Psoas muscle (tissue), 8 donors: ENCODE measurements around the gene ZNF451. TPM values are rescaled to one million over a fixed set of nuclear protein-coding genes. Genes with fewer than 3 reads are reported as not detected.

Source experiments
- ATAC-seq, 4 donors: fragments of 200-7000 bp; cut with Tn5 transposase; one replicate each; pipeline ENCODE4 v1.9.1; 2020; ENCODE audit warnings: moderate library complexity in 3 of 4, mild to moderate bottlenecking in 2 of 4
- DNase-seq, 2 donors: peaks; one replicate each; pipeline ENCODE4 v3.0.0-alpha.2; 2020
- H3K27ac ChIP-seq: fragments of 200-600 bp; one replicate; pipeline ENCODE4 v1.8.0; 2022
- H3K27me3 ChIP-seq, 3 donors: fragments of 200-600 bp in 1 of 3; one replicate each; pipeline versions ENCODE4 v1.6.1 to v1.8.0; 2013 to 2022; ENCODE audit warnings: low read length in 2 of 3, mild to moderate bottlenecking in 2 of 3, moderate library complexity in 1 of 3; ENCODE audit not compliant: insufficient read depth in 3 of 3
- H3K36me3 ChIP-seq, 2 donors: fragments of 200-600 bp in 1 of 2; one replicate each; pipeline versions ENCODE4 v1.6.1 to v1.8.0; 2013 to 2022; ENCODE audit warnings: low read depth in 1 of 2, mild to moderate bottlenecking in 1 of 2, moderate library complexity in 1 of 2; ENCODE audit not compliant: insufficient read depth in 1 of 2
- H3K4me1 ChIP-seq: fragments of 200-600 bp; one replicate; pipeline ENCODE4 v1.8.0; 2022
- H3K4me3 ChIP-seq: fragments of 200-600 bp; one replicate; pipeline ENCODE4 v1.8.0; 2022; ENCODE audit warnings: mild to moderate bottlenecking
- H3K9me3 ChIP-seq: fragments of 200-600 bp; one replicate; pipeline ENCODE4 v1.8.0; 2022
- CTCF ChIP-seq: fragments of 200-600 bp; IDR thresholded peaks from one replicate; pipeline ENCODE4 v1.8.0; 2022; ENCODE audit warnings: antibody characterized with exemption
- WGBS, 3 donors: extraction: QIAGEN DNeasy Blood & Tissue Kit; methylation state at CpG; one replicate each; pipeline versions ENCODE4 v1.1.6 to v1.1.7; 2013; 5-methylcytosine and 5-hydroxymethylcytosine counted together
- intact Hi-C, 2 donors: fragments of 100-400 bp; cut with DNase I; formaldehyde crosslinking; loops; one replicate each; pipeline versions ENCODE4 v1.11.0 to v1.14.2; 2022
- polyA plus RNA-seq, 3 donors: library from polyadenylated mRNA; stranded (reverse); fragments of 200-250 nt; gene quantifications; one replicate each; pipeline ENCODE4 v1.2.3, GENCODE V29; 2013
- total RNA-seq, 4 donors: library from RNA; stranded (reverse); fragmentation: NEBNext Ultra II Directional in 2 of 4; extraction: Animal tissue kit (Norgen Biotek cat#: 25700) in 2 of 4; gene quantifications; one replicate each; pipeline versions ENCODE4 v1.2.1 to v1.2.4, GENCODE V29; 2021 to 2023
- donor health status: healthy with polysubstance abuse.
- donor health status: DM: no; HTN: no; CAD: no; lungs with moderate emphysema.
- donor health status: Bipolar disorder and iron deficiency.
- donor health status: healthy.
- donor health status: DM: yes; HTN: yes; CAD: no.
- donor health status: DM: no; HTN: no; CAD: no.
- donor health status: DM: no; HTN: no; CAD: no.
- donor health status: DM: yes; HTN: yes; CAD: no.

Gene ZNF451
- total and polyA plus RNA-seq, 7 donors: 6.3 to 27.6 (median 20.4) TPM

GRCh38 chr6:57162028-57162427 is 72.0 kb downstream of the ZNF451 start:
- no peak for TF ChIP-seq CTCF
- H3K4me3 ChIP-seq: no peak overlapping the region
- no peaks in the 10 kb centered on the region for H3K27me3 ChIP-seq
- no peak overlapping the region for H3K27ac ChIP-seq
- no peaks in the 10 kb centered on the region for H3K4me1 ChIP-seq
- WGBS, 3 donors: 97% methylated on average over 2 of the region's 2 CpGs
- H3K36me3 ChIP-seq: peaks cover 0 to 77% of the 10 kb centered on the region in 2 donors
- ATAC-seq: no peak
- no peak for DNase-seq
- intact Hi-C loops: loop anchor here in 1 of 2 donors (10.0 kb wide), 1 partner anchor 47 kb away; no protein-coding TSS in a partner anchor
- peaks cover 13% of the 10 kb centered on the region for H3K9me3 ChIP-seq

- Histone ChIP-seq H3K27me3 (no peaks in the 10 kb centered on the region), H3K4me3 (no peak overlapping the region), H3K4me1 (no peaks in the 10 kb centered on the region), H3K27ac (no peak overlapping the region), H3K9me3 (peaks cover 13% of the 10 kb centered on the region), H3K36me3 (peaks cover 0 to 77% of the 10 kb centered on the region in 2 donors)
- TF ChIP-seq CTCF: no peak
- DNase-seq: no peak
- no peak for ATAC-seq
- WGBS, 3 donors: 91 to 95% (median 92%) methylated on average over 3 of the region's 3 CpGs
- intact Hi-C loops: loop anchor here in 1 of 2 donors (10.0 kb wide), 1 partner anchor 48 kb away; no protein-coding TSS in a partner anchor
Observed at GRCh38 chr6:57162516-57162915, 72.5 kb downstream of the ZNF451 start.

GRCh38 chr6:57163956-57164355 is 74.0 kb downstream of the ZNF451 start:
- intact Hi-C loops: loop anchor here in 1 of 2 donors (10.0 kb wide), 1 partner anchor 49 kb away; no protein-coding TSS in a partner anchor
- no peak for TF ChIP-seq CTCF
- H3K36me3 ChIP-seq: peaks cover 0 to 77% of the 10 kb centered on the region in 2 donors

GRCh38 chr6:57165080-57165479 is 75.1 kb downstream of the ZNF451 start:
- H3K27ac ChIP-seq: no peak overlapping the region
- TF ChIP-seq CTCF: no peak
- DNase-seq (no peak), ATAC-seq (no peak)
- peaks cover 0 to 75% of the 10 kb centered on the region in 2 donors for H3K36me3 ChIP-seq
- 97 to 100% (median 97%) methylated on average over 1 of the region's 1 CpG for WGBS, 3 donors
- H3K9me3 ChIP-seq: peaks cover 13% of the 10 kb centered on the region
- intact Hi-C loops: loop anchor here in 1 of 2 donors (10.0 kb wide), 1 partner anchor 50 kb away; no protein-coding TSS in a partner anchor
- H3K4me3 ChIP-seq: no peak overlapping the region
- H3K27me3 ChIP-seq: no peaks in the 10 kb centered on the region
- no peaks in the 10 kb centered on the region for H3K4me1 ChIP-seq

More at GRCh38 chr6:57163956-57164355, 74.0 kb downstream of the ZNF451 start:
- H3K4me1 ChIP-seq: no peaks in the 10 kb centered on the region
- no peaks in the 10 kb centered on the region for H3K27me3 ChIP-seq
- H3K27ac ChIP-seq: no peak overlapping the region
- 97 to 100% (median 98%) methylated on average over 2 of the region's 2 CpGs for WGBS, 3 donors
- DNase-seq (no peak), ATAC-seq (no peak)
- H3K4me3 ChIP-seq: no peak overlapping the region
- peaks cover 13% of the 10 kb centered on the region for H3K9me3 ChIP-seq
